BLaER1 (cell line): ENCODE results near the gene GOLGA6B.
"Not testable (repeated sequence)": the region's sequence is repeated elsewhere in the genome, so short reads cannot be mapped to it uniquely, and the experiment has no call there.

Experiments used
- H3K27ac ChIP-seq: shearing (Covaris generic); formaldehyde crosslinking; 2 replicates; pipeline ENCODE4 v1.8.1; 2022
- H3K27me3 ChIP-seq: shearing (Covaris generic); formaldehyde crosslinking; 2 replicates; pipeline ENCODE4 v1.8.1; 2022
- H3K36me3 ChIP-seq: shearing (Covaris generic); formaldehyde crosslinking; 2 replicates; pipeline ENCODE4 v1.8.1; 2022
- H3K4me1 ChIP-seq: shearing (Covaris generic); formaldehyde crosslinking; 2 replicates; pipeline ENCODE4 v1.8.1; 2022
- H3K4me2 ChIP-seq: shearing (Covaris generic); formaldehyde crosslinking; 2 replicates; pipeline ENCODE4 v1.8.1; 2022
- H3K4me3 ChIP-seq: shearing (Covaris generic); formaldehyde crosslinking; 2 replicates; pipeline ENCODE4 v1.8.1; 2022
- H3K9ac ChIP-seq: shearing (Covaris generic); formaldehyde crosslinking; 2 replicates; pipeline ENCODE4 v1.8.1; 2022
- H3K9me3 ChIP-seq: shearing (Covaris generic); formaldehyde crosslinking; 2 replicates; pipeline ENCODE4 v1.8.1; 2022
- H4K20me1 ChIP-seq: shearing (Covaris generic); formaldehyde crosslinking; 2 replicates; pipeline ENCODE4 v1.8.1; 2022
- Cebpa-rat ChIP-seq: shearing (Covaris generic); IDR thresholded peaks from 2 replicates; pipeline ENCODE4 v1.8.1; 2022

GOLGA6B gene

GRCh38 chr15:72706266-72706665 is 51.8 kb downstream of the GOLGA6B start:
- TF ChIP-seq Cebpa-rat = no peak
- H3K27me3 ChIP-seq = no peaks in the 10 kb centered on the region
- no peak overlapping the region for H3K9ac ChIP-seq
- no peaks in the 10 kb centered on the region for H3K36me3 ChIP-seq
- H3K4me2 ChIP-seq = no peak overlapping the region
- H4K20me1 ChIP-seq = no peaks in the 10 kb centered on the region
- no peak overlapping the region for H3K27ac ChIP-seq
- no peaks in the 10 kb centered on the region for H3K9me3 ChIP-seq
- H3K4me1 ChIP-seq = no peaks in the 10 kb centered on the region
- H3K4me3 ChIP-seq = no peak overlapping the region

GRCh38 chr15:72708551-72709303 is 54.2 kb downstream of the GOLGA6B start:
- not testable (repeated sequence) for H3K4me3 ChIP-seq, H3K27ac ChIP-seq, H4K20me1 ChIP-seq, H3K9me3 ChIP-seq, H3K9ac ChIP-seq, H3K36me3 ChIP-seq, H3K4me1 ChIP-seq, H3K27me3 ChIP-seq, H3K4me2 ChIP-seq
